Measurements from ENCODE around the gene GPATCH8. TPM values are rescaled to one million over a fixed set of nuclear protein-coding genes. Genes with fewer than 3 reads are reported as not detected.

Gene GPATCH8
- total RNA-seq, 4 donors from 2014 or later = 39.6 to 91.6 (median 48.3) TPM

GRCh38 chr17:44351464-44351863, 151.7 kb downstream of the GPATCH8 start:
- Histone ChIP-seq H3K27ac (no peak overlapping the region), H3K36me3 (peaks cover 0 to 46% (median 0%) of the 10 kb centered on the region in 3 donors), H3K9me3 (no peaks in the 10 kb centered on the region), H3K27me3 (no peaks in the 10 kb centered on the region), H3K4me3 (no peak overlapping the region), H3K4me1 (peaks cover 0 to 10% (median 7%) of the 10 kb centered on the region in 4 donors)
- DNase-seq = no peak
- TF ChIP-seq CTCF (IDR thresholded peaks at IDR 0.05) (no peak), POLR2A (IDR thresholded peaks at IDR 0.05) (no peak)

- peak; percentile 76 to 86 (median 78) for DNase-seq
- peaks cover 0 to 46% (median 0%) of the 10 kb centered on the region in 3 donors for H3K36me3 ChIP-seq
- no peak overlapping the region for H3K4me3 ChIP-seq
- no peaks in the 10 kb centered on the region for H3K27me3 ChIP-seq
- no peak overlapping the region for H3K27ac ChIP-seq
- H3K9me3 ChIP-seq = no peaks in the 10 kb centered on the region
- TF ChIP-seq POLR2A (IDR thresholded peaks at IDR 0.05) = no peak
- peak; percentile 69 to 86 (median 74) for TF ChIP-seq CTCF (IDR thresholded peaks at IDR 0.05)
- H3K4me1 ChIP-seq = peaks cover 0 to 15% (median 11%) of the 10 kb centered on the region in 4 donors
Observed at GRCh38 chr17:44350733-44351226, 152.4 kb downstream of the GPATCH8 start.

- DNase-seq = no peak
- H3K4me1 ChIP-seq = peaks cover 0 to 16% (median 12%) of the 10 kb centered on the region in 4 donors
- H3K36me3 ChIP-seq = peaks cover 0 to 46% (median 0%) of the 10 kb centered on the region in 3 donors
- peak overlapping the region in 1 of 4 donors; percentile 87 for H3K27ac ChIP-seq
- H3K27me3 ChIP-seq = no peaks in the 10 kb centered on the region
- TF ChIP-seq CTCF (IDR thresholded peaks at IDR 0.05) (no peak), POLR2A (IDR thresholded peaks at IDR 0.05) (no peak)
- no peak overlapping the region for H3K4me3 ChIP-seq
- no peaks in the 10 kb centered on the region for H3K9me3 ChIP-seq
Observed at GRCh38 chr17:44349553-44350070, 153.6 kb downstream of the GPATCH8 start.

- H3K4me1 ChIP-seq = peaks cover 0 to 20% (median 13%) of the 10 kb centered on the region in 4 donors
- no peak for TF ChIP-seq POLR2A (IDR thresholded peaks at IDR 0.05)
- TF ChIP-seq CTCF (IDR thresholded peaks at IDR 0.05) = no peak
- no peak for DNase-seq
Observed at GRCh38 chr17:44348988-44349364, 154.2 kb downstream of the GPATCH8 start.

GRCh38 chr17:44348234-44348987, 154.8 kb downstream of the GPATCH8 start:
- Histone ChIP-seq H3K27ac (peak overlapping the region in 1 of 4 donors; percentile 87), H3K9me3 (no peaks in the 10 kb centered on the region), H3K4me3 (no peak overlapping the region), H3K36me3 (peaks cover 0 to 46% (median 0%) of the 10 kb centered on the region in 3 donors), H3K27me3 (no peaks in the 10 kb centered on the region), H3K4me1 (peaks cover 0 to 20% (median 12%) of the 10 kb centered on the region in 4 donors)
- TF ChIP-seq CTCF (IDR thresholded peaks at IDR 0.05) (no peak), POLR2A (IDR thresholded peaks at IDR 0.05) (no peak)
- DNase-seq = peak in 2 of 3 donors; percentile 84 to 85

More at GRCh38 chr17:44348988-44349364, 154.2 kb downstream of the GPATCH8 start:
- Histone ChIP-seq H3K4me3 (no peak overlapping the region), H3K9me3 (no peaks in the 10 kb centered on the region), H3K27ac (peak overlapping the region in 1 of 4 donors; percentile 87), H3K36me3 (peaks cover 0 to 46% (median 0%) of the 10 kb centered on the region in 3 donors), H3K27me3 (no peaks in the 10 kb centered on the region)

Small RNA genes lying within 50 kb of the gene (small RNA-seq; reads per million reads assigned to genes)
- 0 reads per million in 2 donors for gene RN7SL258P

Other genes starting within 250 kb of the GPATCH8 start
- gene SLC4A1, start 235.3 kb downstream of the GPATCH8 start, total RNA-seq = not detected
- 10 to 100 TPM in 1 of 4 donors, 1 to 10 TPM in 2, under 1 TPM in 1; 0.88 to 14.9 (median 3.8) TPM for gene RUNDC3A, start 194.8 kb downstream of the GPATCH8 start, total RNA-seq
- 100 to 1,000 TPM in 3 of 4 donors, 10 to 100 TPM in 1; 97.7 to 155 (median 129) TPM for gene SLC25A39, start 178.6 kb downstream of the GPATCH8 start, total RNA-seq
- 100 to 1,000 TPM; 145 to 678 (median 492) TPM for gene GRN, start 158.1 kb downstream of the GPATCH8 start, total RNA-seq
- gene FAM171A2, start 139.6 kb downstream of the GPATCH8 start, total RNA-seq = 1 to 10 TPM in 1 of 4 donors, under 1 TPM in 2, not detected in 1; 0.27 to 5.0 (median 0.88) TPM
- gene ITGA2B, start 113.8 kb downstream of the GPATCH8 start, total RNA-seq = 1 to 10 TPM in 1 of 4 donors, not detected in 3; 2.5 TPM
- gene FZD2, start 54.1 kb upstream of the GPATCH8 start, total RNA-seq = 1 to 10 TPM in 1 of 4 donors, under 1 TPM in 1, not detected in 2; 0.54 to 2.1 TPM
- gene MEIOC, start 153.1 kb upstream of the GPATCH8 start, total RNA-seq = not detected
- gene CCDC43, start 186.4 kb upstream of the GPATCH8 start, total RNA-seq = 10 to 100 TPM in 3 of 4 donors, 1 to 10 TPM in 1; 9.1 to 18.4 (median 14.4) TPM
- 10 to 100 TPM in 1 of 4 donors, 1 to 10 TPM in 3; 2.6 to 16.5 (median 4.1) TPM for gene DBF4B, start 205.3 kb upstream of the GPATCH8 start, total RNA-seq

Data from Peyer's patch (tissue), 4 donors.